ENCODE measurements around the gene WDFY4.

The WDFY4 gene

DNA sequence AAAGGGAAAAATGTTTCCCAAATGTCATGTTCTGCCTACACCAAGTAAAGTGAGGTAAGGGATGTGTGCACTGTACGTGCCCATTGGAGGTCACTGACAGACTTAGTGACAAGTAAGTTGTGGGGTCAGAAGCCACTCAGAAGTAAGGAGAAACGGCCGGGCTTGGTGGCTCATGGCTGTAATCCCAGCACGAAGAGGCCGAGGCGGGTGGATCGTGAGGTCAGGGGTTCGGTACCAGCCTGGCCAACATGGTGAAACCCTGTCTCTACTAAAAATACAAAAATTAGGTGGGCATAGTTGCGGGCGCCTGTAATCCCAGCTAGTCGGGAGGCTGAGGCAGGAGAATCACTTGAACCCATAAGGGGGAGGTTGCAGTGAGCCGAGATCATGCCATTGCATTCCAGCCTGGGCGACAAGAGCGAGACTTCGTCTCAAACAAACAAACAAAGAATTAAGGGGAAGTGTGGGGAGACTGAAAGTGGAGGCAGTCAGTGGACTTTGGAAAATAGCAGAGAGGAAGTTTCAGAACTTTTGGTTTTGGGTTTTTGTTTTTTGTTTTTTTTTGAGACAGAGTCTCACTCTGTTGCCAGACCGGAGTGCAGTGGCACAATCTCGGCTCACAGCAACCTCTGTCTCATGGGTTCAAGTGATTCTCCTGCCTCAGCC, 114.8 kb downstream of the WDFY4 start:
- DNase-seq, result no peak

DNA sequence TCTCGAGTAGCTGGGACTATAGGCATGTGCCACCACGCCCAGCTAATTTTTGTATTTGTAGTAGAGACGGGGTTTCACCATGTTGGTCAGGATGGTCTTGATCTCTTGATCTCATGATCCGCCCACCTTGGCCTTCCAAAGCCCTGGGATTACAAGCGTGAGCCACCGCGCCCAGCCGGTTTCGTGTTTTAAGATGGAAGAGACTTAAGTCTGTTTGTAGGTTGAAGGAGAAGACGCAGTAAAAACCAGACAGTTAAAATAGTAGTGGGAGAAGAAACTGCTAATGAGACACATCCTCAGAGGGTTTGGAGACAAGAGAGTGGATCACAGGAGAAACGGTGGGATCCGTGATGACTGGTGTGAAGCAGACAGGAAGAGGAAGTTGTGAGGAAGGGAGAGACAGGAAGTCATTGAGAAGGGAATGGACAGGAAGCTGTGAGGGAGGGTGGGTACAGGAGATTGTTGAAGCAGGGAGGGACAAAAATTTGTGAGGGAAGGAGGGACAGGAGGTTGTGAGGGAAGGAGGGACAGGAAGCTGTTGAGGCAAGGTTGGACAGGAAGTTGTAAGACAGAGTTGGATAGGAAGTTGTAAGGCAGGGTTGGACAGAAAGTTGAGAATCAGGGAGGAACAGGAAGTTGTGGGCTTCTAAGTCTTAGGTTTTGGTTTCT, 115.5 kb downstream of the WDFY4 start:
- no peak for DNase-seq

DNA sequence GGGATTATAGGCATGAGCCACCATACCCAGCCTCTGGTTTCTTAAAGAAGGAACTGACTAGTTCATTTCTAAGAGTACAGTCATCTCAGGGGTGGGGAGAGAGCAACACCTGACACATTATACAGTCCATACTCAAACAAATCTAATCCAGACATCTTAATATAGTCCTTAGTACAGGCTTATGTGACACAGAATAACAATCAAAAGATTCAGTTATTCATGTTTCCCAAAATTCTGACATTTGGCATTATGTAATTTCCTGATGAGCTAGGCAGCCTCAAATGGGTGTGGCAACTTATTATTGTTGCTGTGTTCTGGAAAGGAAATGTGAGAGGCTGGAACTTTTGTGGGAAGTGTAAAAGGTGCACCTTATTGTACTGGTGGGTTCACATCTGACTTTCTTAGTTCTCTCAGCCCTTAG, 116.3 kb downstream of the WDFY4 start:
- no peak for DNase-seq

DNA sequence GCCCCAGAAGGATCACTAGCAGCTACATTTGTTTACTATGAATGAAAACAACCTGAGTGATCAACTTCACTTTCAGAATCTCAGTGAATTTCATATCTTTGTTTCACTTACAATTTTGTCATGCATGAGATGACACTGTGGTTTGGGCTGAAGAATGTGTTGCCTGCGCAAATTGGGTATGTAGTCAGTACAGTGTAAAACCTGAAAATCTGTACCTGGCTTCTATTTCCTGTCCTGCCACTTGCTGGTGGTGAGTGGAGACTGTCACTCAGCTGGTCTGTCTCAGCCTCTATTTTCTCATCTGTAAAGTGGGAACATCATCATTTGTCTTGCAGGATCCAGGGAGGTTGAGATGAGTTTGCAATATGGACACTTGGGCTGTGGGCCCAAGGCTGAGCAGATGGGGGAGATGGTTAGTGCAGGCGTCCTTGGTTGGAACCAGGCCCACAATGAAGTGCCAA, 118.0 kb downstream of the WDFY4 start:
- no peak for DNase-seq

DNA sequence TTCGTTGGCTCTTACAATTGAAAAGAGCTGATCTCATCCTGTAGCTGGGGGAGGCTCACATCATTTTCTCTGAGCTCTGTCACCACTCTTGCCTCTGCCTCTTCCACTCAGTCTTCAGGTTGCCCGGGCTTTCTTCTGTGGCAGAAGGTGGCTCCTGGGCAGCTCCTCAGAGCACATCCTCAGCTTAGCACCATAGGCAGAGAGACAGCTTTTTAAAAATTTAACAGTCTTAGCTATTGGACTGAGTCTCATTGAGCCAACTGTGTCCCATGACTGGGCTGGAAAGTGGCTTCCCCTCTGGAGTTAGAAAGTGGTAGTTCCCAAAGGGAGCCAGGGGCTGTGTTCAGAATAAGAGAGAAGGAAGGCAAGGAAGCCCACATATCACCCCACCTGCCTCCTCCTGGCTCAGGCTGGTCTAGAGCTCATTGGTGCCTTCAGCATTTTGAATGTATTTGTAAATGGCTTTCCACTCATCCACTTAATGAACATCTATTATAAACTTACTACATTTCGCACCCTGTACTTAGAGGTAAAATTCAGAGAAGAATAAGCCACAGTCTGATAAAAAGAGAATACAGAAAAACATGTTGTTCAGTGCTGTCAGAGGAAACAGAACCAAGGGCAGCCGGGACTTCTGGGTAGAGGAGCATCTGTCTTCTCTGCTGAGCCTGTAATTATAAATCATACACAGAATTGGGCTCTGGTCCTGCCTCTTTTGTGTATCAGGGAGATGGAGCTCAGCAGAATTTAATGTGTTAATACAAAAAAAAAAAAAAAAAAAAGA, 119.3 kb downstream of the WDFY4 start:
- no peak for DNase-seq

DNA sequence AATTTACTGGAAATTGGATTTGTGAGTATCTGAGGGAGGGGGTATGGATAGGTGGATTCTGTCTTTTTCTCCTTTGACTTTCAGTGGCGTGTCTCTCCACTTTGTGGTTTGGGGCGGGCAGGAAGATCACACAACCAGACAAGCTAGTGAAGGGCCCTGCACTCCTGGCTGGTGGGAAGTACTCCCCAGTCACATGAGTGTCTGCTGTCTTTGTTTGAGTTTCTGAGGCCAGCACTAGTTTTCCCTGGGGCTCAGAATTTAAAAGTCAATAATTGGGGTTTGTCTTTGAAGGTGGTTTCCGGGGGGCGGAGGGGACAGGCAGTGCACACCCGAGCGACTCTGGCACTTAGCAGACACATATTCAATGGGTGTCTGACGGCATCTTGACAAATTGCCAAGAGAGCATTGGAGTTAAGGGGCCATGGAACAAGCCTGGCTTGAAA, 120.1 kb downstream of the WDFY4 start:
- peak; percentile 25 for DNase-seq

DNA sequence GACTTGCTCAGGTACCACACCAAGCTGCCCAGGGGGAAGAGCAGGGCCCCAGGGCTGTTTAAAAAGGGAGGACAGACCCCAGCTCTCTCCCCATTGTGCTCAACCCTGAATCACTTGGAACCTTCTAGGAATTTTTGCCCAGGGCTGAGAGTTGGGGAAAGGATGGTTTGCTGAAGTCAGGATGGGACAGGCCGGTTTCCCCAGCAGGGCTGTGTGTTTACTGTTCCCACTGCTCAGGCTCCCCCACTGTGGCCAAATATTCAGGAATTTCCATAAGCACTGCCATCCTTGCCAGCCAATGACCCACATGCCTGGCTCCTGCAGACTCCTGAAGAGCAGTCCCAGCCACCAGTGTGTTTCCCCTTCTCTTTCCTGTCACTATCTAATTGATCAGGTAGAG, 120.7 kb downstream of the WDFY4 start:
- no peak for DNase-seq

DNA sequence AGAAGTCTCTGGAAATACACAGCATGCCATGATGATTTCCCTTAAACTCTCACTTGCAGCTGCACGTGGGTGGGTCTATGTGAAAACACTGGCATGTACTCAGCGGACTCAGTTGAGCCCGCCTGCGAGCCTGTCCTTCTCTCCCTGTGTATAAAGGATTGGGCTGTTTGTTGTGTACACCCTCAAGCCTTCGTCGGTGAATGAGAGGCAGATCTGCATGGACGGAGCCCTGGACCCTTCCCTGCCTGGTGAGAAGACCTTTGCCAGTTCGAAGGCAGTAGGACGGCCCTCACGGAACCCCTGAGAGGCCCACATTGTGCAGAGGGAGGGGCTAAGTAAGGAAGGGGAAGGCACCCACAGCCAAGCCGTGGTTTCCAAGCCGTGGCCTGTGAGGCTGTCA, 121.2 kb downstream of the WDFY4 start:
- DNase-seq, result no peak

DNA sequence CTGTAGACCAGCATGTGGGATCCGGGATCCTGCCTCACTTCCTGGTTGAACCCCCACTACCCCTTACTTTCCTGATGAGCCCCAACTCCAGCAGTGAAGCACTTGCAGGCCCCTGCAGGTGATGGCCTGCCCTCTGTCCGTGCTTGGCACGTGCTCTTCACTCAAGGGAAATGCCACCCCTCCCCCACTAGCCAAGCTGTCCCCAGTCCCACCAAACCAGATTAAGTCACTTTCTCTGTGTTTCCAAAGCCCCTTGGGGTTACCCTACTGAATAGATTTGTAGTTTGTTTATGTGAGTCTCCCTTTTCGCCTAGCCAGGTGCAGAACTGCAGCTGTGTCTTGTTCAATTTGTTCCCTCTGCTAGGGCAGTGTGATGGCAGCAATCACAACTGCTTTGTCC, 121.7 kb downstream of the WDFY4 start:
- no peak for DNase-seq

DNA sequence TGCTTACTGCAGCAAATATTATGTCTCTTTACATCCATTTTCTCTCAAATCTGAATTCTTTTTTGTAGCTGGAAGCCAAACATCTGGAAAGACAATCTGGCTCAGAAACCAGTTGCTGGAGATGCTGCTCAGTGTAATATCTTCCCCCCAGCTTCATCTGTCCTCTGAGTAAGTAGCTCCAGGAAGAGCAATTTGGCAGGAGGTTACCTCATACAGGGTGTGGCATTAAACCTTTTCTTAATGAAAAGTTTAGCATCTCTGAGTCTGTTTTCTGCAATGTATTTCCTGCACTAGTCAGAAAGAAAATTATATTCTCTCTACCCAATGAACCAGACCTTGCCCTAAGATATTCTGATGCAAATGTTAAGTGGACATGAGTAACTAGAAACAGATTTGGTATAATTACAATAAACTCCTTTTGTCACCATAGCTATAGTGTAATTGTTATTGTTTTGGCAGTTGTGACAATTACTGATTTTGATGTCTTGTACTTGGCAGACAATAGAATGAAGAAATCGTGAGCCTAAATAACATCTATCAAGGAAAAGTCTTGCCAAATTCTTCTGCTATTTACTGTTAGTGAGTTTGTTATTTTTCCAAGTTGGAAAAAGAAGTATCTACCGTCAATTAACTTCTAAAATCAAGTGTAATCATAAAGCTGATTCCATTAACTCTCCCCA, 123.3 kb downstream of the WDFY4 start:
- DNase-seq, result no peak

DNA sequence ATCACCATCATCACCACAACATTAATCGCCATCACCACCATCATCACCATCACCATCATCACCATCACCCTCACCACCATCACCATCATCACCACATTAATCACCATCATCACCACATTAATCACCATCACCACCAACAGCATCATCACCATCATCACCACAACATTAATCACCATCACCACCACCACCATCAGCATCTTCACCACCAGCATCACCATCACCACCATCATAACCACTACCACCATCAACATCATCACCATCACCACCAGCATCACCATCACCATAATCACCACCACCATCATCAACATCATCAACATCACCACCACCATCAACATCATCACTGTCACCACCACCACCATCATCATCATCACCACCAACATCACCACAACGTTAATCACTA, 124.6 kb downstream of the WDFY4 start:
- no peak for DNase-seq

DNA sequence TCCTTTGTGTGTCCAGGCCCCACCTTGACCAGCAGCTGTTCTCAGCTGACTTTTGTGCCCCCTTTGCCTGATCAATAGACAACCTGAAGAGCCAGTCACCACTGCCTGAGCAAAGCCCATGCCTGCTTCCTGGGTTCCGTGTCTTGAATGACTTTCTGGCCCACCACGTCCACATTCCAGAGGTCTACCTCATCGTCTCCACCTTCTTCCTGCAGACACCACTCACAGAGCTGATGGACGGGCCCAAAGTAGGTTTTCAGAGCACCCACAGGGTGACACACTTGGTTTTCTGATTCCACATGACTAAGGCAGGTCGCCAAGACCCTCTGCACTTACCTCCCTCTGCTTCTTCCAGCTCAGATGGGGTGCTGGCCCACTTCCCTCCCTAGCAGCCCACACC, 126.8 kb downstream of the WDFY4 start:
- no peak for DNase-seq

DNA sequence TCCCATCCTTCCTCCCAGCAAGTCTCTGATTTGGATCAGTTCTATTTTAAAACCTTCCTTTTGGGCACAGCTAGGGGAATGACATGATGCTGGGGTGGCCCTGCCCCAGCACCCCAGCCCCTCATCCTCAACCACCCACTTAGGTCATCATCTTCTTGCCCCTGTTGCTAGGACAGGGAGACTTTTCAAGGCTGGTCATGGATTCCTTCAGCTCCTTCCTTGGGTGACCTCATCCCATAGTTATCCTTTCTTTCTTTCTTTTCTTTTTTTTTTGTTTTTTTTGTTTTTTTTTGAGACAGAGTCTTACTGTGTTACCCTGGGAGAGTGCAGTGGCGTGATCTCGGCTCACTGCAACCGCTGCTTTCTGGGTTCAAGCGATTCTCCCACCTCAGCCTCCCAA, 127.2 kb downstream of the WDFY4 start:
- no peak for DNase-seq

DNA sequence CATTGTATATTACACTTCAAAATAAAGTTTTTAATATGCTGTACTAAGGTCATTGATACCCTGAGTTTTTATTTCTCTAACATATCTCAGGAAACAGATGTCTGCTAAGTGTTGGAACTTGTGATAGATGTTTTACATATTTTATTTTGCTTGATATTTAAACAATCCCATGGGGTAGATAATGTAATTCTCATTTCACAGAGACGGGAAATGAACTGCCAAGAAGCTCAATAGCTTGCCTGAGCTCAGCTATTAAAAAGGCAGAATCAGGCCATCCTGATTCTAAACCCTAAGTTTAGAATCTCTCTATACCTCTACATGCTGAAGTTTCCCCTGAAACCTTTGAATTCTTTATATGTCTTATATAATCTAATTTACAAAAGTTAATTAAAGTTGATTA, 128.6 kb downstream of the WDFY4 start:
- DNase-seq, result no peak

DNA sequence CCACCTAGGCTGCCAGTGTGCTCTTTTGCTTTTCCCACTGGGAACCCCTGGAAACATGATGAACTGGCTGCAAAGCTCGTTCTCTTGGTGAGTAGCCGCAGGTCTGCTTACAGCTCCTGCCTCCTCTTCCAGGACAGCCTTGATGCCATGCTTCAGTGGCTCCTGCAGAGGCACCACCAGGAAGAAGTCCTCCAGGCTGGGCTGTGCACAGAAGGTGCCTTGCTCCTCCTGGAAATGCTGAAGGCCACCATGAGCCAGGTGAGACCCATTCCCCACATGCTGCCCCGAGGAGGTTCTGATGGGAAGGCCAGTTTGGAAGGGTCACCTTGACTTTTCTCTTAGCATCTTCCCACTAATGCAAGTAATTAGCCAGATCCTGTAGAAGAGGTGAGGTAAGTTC, 129.2 kb downstream of the WDFY4 start:
- no peak for DNase-seq

DNA sequence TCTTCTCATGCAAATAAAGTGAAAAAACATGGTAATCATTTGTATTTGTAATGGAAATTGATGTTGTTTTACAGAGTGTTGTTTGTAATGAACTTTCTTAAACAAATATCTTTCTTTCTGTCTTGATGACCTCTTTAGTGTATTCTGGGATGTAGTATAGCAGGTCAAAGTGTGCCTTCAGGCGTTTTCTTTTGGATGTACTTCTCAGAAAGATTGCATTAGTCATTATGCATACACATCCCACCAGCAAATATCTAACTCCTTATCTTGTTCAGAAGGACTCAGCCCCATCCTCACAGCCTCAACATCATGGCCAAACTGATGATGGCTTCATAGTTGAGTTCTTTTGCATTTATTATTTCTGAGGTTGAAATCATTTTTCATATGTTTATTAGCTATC, 130.3 kb downstream of the WDFY4 start:
- no peak for DNase-seq

DNA sequence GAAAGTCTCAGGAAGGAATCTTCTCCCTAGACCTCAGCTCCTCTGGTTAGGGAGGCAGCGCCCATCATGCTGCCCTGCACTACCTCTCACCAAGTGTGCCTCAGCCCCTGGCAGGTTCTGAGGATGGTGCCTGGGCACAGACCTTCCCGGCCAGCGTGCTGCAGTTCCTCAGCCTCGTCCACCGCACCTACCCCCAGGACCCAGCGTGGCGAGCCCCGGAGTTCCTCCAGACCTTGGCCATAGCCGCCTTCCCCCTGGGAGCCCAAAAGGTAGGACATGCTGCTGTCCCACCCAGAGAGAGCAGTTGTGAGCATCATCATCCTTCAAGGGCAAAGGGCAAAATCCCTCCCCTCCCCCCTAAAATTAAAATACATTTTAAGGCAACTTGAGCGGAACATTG, 132.5 kb downstream of the WDFY4 start:
- DNase-seq, result no peak

DNA sequence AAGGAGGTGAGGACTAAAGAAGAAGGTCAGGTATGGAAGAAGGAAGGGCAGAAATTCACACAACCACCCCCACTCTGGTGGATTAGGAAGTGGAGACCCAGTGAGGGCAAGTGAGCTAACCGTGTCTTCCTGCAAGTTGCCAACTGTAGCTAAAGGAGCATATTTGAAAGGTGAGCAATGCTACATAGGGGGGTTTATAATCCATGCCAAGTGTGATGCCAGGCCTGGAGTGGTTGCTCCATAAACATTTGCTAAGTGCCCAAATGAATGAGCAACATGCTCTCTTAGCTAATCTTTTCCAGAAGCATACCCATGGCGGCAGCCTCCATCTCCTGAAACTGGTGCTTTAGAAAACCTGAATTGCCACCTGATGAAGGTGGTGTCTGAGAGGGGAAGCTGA, 133.4 kb downstream of the WDFY4 start:
- no peak for DNase-seq

DNA sequence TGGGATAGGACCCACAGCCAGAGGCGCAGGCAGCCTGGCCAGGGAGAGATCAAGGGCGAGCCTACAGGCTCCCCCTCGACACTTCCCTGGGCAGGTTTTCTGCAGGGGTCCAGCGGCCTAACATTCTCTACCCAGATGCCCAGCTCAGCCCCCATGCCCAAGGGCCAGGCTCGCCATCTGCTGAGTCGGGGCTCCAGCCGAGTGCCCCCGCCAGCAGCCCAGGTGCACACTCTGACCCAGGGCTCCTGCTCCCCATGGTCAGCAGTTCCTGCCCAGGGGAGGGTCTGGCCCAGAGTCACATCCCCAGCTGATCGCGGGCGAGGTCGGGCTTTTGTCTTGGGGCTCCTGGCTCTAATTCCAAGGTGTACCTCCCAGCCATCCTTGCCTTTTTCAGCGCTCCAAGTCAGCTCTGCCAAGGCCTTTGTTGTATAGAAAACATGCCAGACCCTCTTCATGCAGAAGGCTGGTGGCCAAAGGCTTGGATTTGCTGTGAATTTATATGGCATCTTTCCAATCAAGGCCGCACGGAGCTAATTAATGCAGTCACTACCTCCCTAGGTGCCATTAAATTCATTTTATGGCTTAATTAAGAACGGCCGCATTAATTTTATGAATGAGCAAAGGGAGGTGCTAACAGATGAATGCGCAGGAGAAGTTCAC, 134.3 kb downstream of the WDFY4 start:
- DNase-seq, result no peak

DNA sequence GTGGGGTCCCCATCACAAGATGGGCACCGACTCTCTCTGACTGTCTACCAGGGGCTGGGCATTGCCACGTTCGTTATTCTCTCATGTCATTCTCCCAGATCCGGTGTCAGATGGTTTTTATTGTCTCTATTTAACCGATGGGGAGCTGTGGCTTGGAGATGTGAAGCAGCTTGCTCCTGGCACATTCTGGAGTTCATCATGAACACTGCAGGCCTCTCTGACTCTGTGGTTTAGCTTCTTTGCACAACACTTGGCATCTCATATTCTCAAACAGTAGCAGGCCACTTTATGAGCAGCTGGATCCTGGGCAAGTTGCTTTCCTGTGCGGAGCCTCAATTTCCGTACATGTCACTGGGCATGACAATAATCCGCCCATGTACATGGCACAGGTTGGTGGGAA, 135.1 kb downstream of the WDFY4 start:
- no peak for DNase-seq

DNA sequence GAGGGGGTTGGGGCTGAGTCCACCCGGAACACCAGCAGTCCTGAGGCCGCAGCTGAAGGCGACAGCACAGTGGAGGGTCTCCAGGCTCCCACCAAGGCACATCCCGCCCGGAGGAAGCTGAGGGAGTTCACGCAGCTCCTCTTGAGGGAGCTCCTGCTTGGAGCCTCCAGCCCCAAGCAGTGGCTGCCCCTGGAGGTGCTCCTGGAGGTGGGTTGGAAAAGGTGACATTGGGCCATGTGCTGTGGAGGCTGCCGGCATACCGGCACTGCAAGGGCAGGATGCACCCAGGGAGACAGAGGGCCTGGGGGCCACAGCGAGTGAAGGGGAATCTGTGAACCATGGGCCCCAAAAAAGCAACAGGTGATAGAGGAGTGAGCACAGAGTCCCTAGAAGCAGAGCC, 135.6 kb downstream of the WDFY4 start:
- DNase-seq, result no peak

DNA sequence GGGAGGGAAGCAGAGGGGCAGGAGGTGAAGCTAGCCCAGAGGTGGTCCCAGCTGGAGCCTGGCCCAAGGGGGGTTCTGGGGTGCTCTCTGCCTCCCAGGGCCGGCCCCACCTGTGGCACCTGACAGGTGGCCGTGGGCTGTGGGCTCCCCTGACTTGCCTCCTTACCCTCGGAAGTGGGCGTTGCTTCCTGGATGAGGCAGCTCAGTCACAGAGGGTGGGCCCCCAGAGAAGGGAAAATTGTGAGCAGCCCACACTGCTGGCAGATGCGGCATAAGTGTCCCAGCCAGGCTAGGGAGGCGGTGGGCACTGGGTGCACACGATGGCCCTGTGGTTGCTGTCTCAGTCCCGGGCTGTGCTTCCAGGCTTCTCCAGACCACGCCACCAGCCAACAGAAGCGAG, 136.0 kb downstream of the WDFY4 start:
- DNase-seq, result no peak

DNA sequence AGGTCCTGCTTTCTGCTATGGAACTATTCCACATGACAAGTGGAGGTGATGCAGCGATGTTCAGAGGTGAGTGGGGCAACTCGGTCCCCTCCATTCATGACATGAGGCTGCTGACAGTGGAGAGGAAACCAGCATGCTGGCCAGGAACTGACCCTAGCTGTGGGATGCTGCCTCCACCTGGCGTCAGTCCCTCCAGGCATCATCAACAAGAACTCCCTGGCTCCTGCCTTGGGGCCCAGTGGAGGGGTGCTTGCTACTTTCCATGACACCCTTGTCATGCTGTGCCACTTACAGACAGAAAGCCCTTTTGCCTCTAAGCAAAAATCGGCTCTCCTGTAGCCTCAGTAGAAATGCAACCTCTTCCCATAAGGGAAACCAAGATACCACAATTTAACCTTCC, 136.4 kb downstream of the WDFY4 start:
- no peak for DNase-seq

Data from NCI-H1105 (cell line).